Inflammatory macrophage treated with lipopolysaccharide for 1 hour (primary cell): ENCODE data around the gene NKAPD1.

ENCODE experiments used
- DNase-seq, 2 donors: peaks; one replicate each; pipeline ENCODE4 v3.0.0-alpha.2; 2020 to 2022

NKAPD1 gene

DNA sequence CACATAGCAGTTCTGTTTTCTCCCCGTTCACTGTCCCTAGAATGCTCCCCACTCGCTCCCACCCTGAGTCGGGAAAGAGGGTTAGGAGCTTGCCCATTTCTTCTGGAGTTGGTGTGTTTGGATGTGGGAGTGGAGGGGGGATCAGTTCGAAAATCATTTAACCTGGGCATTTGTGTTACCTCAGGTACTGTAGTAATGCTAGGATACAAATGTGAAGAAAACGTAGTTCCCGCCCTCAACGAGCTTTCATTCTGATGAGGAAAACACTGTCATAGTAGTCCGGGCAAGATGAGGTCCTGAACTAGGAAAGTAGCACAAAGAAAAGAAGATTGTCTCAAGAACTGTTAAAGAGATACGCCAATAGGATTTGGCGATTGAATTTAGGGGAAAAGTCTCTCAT lies 13.1 kb downstream of the NKAPD1 start:
- peak in 1 of 2 donors; percentile 10 for DNase-seq

DNA sequence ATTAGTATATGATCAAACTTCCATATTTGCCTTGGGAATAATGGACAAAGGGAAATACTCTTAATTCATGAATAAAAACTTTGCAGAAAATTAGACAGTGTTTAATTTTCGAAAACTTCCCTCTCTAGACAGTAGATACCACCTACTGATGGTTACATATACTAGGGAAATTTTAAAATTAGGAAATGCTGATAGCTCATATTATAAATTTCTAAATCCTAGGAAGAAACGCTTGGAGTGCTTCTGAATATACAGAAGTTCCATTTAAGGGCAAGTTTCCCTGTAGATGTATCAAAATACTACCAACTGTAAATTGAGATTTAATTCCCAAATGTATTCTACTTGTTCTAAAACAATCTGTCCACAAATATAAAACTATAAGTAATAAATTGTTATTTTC lies 21.2 kb downstream of the NKAPD1 start:
- peak; percentile 56 to 60 for DNase-seq

DNA sequence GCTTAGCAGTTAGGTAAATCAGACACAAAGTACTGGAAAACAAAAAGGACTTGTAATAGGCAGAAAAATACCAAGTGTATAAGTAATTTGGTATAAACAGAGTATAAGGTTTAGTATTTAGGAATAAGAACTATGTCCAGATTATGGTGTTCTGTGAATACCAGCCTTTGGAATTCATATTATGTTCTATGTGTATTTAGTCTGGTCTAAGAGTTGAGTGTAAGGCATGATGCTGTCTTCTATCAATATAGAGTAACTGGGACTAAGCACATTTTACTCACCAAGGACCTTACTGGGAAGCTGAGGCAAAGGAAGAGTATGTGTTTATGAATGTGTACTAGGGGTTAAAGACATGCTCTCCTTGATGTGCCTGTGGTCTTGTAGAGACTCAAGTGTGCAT lies 22.1 kb downstream of the NKAPD1 start:
- no peak for DNase-seq

DNA sequence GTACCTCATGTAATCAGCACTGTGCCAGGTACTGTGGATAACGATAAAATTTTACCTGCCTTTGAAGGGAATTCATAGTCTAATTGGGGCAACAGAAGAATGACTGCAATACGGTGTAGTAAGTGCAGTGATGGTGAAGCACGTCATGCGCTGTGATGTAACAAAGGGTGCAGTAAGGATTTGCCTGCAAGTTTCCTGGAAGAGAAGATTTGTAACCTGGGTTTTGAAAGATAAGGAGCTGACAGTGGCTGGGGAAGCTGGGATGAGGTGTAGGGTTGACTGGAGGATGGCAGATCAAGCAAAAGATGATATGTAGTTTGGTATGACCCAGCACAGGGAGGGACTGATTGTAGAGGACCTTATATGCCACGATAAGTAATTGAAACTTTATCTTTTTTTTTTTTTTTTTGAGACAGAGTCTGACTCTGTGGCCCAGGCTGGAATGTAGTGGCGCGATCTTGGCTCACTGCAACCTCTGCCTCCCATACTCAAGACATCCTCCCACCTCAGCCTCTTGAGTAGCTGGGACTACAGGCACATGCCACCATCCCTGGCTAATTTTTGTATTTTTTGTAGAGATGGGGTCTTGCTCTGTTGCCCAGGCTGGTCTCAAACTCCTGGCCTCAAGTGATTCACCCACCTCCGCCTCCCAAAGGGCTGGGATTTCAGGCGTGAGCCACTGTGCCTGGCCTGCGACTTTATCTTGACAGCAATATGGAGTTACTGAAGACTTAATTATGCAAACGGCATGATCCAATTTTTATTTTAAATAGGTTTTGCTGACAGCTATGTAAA lies 23.8 kb downstream of the NKAPD1 start:
- DNase-seq, result no peak

DNA sequence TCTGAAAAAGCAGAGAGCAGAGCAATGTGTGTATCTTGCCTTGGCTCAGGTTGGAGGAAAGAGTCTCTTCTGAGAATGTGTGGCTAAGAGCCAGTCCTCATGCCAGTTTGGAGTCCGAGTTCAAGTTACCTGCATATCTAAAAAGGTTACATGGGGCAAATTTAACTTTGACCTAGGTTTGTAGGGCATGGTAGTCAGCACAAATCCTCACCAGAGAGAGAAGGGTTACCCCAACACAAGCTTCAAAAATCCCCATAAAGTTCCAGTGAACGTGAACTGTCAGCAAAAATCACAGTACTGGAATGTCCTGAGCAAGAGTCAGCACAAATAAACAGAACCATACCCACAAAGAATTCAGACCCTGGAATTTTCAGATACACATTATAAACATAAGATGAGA lies 26.4 kb downstream of the NKAPD1 start:
- peak; percentile 42 to 66 for DNase-seq

DNA sequence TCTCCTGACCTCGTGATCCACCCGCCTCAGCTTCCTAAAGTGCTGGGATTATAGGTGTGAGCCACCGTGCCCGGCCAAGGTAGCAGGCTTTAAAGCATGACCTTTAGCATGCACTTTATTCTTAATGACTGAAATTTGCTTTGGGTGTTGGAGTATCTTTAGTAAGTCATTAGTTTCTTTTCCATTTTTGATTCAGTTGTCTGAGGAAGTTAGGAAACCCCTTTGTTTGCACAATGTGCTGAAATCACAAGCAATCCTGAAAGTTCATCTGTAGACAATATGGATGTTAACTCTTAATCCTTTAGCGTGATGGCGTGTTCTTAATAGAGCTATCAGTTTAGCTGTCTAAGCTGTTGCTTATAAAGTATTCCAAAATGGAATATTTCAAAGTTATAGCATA lies 29.3 kb downstream of the NKAPD1 start:
- DNase-seq, result peak; percentile 82 to 94

DNA sequence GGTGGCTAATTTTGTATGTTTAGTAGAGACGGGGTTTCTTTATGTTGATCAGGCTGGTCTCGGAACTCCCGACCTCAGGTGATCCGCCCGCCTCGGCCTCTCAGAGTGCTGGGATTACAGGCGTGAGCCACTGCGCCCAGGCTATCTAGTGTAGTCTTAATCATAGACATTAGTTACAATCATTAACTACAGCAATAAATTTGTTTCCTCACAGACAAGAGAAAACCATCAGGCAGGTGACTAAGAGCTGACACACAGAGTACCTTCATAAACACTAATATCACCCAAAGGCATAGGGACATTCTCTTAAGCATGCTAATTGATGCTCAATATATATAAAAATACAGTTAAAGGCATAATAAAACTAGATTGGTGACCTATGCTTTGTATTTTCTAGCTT lies 32.0 kb downstream of the NKAPD1 start:
- DNase-seq, result no peak

DNA sequence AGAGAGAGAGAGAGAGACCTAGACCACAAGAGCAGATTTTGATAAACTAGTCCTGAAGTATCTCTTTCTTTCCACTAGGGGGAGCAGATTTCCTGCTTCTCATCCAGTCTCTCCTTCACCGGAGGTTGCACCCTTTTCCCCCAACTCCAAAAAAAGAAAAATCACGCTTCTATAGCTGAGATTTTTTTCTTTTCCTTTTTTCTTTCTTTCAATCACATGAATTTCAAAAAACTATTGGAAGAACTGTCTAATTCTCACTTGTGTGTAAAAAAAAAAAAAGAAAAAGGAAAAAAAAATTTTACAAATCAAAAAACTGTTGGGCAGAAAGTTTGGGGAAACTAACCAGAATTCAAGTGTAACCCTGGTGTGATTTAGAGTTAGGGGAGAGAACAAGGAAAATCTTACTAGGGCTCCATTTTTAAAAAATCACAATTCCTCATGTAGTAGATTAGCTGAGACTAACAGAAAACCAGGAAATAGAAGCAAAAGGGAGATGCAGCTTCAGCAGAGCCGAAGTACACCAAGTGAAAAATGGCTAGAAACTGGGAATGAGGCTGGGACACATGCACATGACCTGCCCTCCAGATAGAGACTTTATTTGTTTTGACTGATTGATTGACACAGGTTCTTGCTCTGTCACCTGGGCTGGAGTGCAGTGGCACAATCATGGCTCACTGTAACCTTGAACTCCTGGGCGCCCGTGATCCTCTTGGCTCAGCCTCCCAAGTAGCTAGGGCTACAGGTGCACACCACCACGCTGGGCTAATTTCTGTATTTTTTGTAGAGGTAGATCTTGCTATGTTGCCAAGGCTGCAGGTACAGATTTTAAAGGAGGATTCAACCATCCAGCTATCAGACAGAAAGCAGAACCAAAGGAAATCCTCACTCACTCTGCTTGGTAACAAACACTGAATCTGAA lies 39.7 kb downstream of the NKAPD1 start:
- DNase-seq, result peak; percentile 63 to 75

DNA sequence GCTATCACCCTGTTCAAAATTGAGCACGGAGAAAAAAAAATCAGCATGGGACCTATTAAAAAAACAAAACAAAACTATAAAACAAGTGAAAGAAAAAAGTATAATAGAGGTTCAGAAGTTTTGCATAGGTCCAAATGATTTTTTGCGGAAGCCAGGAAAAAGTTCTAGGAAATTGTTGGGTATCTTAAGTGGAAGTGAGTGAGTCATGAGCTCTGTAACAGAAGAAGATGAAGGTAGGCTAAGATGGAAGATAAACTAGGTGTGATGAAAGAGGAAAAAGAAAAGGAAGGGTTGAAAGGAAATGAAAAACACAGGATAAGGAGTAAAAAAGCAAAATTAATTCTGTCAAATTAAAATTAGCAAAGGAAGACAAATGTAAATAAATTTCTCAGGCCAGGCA lies 40.4 kb downstream of the NKAPD1 start:
- DNase-seq, result no peak

DNA sequence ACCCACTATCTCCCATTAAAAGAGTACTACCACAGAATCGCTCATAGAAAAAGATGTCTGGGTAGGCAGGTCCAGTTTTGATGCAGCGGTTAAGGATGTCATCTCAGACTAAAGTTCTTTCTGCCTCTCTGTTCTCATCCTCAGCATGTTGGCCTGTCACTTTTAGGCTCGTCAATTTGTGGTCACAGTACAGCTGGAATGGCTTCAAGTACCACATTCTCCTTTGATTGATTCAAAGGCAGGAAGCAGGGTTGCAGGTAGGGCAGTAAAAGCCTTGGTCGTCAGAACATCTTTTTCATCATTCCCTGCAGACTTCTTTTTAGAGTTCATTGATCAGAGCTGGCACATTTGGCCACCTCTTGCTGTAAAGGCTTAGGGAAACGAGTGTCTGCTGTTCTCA lies 41.3 kb downstream of the NKAPD1 start:
- no peak for DNase-seq

DNA sequence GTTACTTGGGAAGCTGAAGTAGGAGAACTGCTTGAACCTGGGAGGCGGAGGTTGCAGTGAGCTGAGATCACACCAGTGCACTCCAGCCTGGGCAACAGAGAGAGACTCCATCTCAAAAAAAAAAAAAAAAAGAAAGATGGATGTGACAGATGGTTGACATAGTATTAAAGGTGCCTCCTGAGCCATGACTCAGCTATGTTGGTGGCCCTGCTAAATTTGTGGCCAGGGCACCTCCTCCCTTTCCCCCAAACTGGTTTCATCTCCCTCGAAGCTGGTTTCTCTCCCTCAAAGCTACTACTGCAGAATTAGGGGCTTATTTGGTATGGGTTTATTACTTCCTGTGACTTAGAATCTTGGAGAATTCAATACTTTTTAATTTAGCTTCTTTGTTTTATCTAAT lies 44.1 kb downstream of the NKAPD1 start:
- DNase-seq, result no peak

DNA sequence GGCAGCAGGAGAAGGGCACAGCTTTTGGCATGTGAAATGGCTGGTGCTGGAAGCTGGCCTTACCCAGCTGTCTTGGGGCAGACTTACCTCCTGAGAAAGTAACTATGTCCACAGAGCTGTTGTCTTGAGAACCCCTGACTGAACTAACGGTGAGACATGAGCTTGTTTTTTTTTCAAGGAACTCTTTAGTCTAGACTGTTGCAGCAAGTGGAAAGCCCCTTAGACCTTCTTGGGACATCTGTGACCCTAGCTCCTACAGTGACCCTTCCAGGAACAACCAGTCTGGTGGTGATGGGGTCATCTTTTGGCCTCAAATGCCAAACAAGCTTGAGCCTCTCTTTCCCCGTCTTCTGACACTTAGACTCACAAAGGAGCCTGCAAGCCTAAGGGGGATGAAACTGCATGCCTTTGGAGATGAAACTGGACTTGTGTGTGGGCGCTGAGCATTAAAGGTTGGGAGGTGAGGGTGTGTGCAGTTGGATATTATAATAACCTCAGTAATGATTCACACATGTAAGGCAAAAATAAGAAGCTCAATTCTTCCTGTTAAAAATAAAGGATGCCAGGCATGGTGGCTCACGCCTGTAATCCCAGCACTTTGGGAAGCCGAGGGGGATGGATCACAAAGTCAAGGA lies 48.0 kb downstream of the NKAPD1 start:
- peak in 1 of 2 donors; percentile 87 for DNase-seq

DNA sequence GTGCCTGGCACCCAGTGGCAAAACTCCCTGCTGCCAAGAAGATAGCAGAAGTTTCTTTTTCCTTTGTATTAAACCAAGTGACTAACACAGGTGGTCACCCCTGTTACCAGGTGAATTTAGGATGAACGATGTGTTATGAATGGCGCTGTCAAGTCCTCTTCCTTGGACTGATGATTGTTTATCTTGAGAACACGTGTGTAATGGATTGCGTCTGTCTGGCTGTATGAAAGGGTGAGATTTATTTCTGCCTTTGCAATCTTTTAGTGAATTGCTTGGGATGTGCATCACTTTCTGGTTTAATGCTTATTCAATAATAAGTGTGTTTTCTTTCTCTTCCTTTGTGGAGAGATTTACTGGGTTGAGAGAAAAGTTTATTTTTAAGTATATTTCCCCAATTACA lies 49.0 kb downstream of the NKAPD1 start:
- no peak for DNase-seq

DNA sequence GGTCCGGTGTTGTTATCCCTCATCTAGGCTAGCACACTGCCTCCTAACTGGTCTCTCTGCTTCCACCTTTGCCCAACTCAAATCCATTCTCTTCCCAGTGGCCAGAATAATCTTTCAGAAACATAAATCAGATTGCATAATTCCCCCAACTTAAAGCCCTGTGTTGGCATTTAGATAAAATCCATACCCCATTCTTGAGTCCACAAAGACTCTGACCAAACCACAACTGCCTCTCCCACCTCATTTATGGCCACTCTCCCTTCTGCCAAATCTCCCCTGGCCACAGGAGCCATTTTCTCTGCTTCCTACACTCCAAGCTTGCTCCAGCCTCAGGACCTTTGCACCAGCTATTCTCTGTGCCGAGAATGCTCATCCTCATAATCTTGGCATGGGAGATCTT lies 53.0 kb downstream of the NKAPD1 start:
- no peak for DNase-seq

DNA sequence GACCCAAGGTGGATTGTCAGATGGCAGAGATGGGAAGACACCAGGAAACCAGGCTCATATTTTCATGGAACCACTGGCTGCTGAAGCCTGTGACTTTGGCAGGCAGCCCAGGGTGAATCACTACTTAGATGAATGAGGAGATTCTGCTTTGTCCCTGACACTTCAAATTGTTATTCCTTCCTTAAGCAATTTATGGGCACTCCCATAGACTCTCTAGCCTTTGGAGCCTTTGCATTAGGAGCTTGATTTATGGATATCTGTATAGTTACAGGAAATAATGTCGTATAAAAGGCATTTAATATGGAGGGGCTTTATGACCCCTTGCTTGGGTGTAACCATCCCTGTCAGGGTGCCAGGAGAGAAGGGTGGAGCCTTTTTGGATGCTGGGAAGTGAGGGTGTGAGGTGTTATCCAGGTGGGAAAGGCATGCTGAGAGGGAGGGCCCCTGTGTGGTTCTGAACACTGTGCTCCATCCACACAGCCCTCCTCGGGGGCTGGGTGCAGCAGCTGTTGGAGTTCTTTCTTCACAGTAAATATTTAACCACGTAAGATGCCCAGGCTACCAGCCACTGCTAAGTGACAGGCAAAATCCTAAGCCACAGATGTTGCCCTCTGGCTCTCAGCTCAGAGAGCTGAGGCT lies 54.5 kb downstream of the NKAPD1 start:
- no peak for DNase-seq

DNA sequence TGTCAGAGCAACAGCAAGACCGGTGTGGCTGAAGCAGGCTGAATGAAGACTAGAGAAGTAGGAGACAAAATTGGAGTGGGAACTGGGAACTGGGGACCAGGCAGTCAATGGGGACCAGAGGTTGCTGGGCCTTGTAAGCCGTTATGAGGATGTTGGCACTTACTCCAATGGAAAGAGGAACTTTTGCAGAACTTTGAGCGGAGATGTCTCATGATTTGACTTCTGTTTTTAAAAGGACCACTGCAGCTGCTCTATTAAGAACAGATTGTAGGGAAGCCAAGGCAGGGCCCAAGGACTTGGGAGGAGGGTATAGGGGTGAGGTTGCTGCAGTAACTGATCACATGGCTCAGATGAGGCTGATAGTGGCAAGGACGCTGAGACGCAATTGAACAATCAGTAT lies 55.6 kb downstream of the NKAPD1 start:
- peak; percentile 81 for DNase-seq

DNA sequence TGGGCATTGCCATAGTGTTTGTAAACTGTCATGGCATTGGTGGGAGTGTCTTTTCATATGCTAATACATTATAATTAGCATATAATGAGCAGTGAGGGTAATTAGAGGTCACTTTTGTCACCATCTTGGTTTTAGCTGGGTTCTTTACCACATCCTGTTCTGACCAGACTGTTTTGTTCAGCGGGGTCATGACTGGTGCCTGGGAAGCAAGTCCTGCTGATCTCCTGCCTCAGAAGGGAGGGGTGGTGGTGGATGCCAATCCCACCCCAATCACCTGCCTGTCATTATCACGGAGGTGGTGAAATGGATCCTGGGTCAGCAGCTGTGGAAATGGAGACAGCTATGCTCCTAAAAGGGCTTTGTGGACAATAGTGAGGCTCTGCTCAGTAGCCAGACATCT lies 58.6 kb downstream of the NKAPD1 start:
- DNase-seq, result no peak

DNA sequence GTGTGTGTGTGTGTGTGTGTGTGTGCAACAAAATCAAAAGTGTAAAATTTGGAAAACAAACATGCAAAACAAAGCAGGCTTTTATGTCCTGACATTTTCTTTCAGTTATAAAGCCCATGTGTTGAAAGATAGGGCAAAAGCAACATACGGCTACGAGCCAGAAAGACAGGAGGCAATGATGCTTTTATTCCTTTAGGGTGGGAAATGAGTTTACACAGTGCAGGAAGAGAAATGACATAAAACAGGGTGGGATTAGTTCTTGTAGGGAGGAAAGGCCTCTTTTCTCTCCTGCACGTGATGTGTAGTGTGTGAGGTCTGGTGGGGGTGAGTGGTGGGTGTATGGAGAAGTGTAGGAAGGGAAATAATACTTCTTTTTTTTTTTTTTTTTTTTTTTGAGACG lies 60.4 kb downstream of the NKAPD1 start:
- no peak for DNase-seq
